Esophagus squamous epithelium (tissue), 5 donors: ENCODE results near the gene EMSY. TPM values are rescaled to one million over a fixed set of nuclear protein-coding genes. Genes with fewer than 3 reads are reported as not detected.
"Not testable (repeated sequence)": the region's sequence is repeated elsewhere in the genome, so short reads cannot be mapped to it uniquely, and the experiment has no call there.

ENCODE experiments used
- DNase-seq: peaks from one replicate; lab custom pipeline; 2025; lab: John Stamatoyannopoulos, UW
- H3K27ac ChIP-seq, 4 donors: fragments of 200-600 bp; sonication (generic); one replicate each; pipeline ENCODE4 v1.5.1; 2016 to 2019; ENCODE audit warnings: mild to moderate bottlenecking in 1 of 4
- H3K27me3 ChIP-seq, 4 donors: fragments of 200-600 bp; sonication (generic); 1 replicate in 3 of 4; 2 replicates in 1 of 4; pipeline versions ENCODE4 v1.5.1 to v1.6.0; 2017 to 2021; ENCODE audit warnings: antibody characterized with exemption in 1 of 4
- H3K36me3 ChIP-seq, 3 donors: fragments of 200-600 bp; sonication (generic); one replicate each; pipeline ENCODE4 v1.5.1; 2016 to 2019
- H3K4me1 ChIP-seq, 3 donors: fragments of 200-600 bp; sonication (generic); one replicate each; pipeline ENCODE4 v1.5.1; 2017 to 2019
- H3K4me3 ChIP-seq, 4 donors: fragments of 200-600 bp; sonication (generic); 1 replicate in 3 of 4; 2 replicates in 1 of 4; pipeline ENCODE4 v1.5.1; 2016 to 2019; ENCODE audit warnings: mild to moderate bottlenecking in 2 of 4, moderate library complexity in 1 of 4
- H3K9me3 ChIP-seq, 3 donors: fragments of 200-600 bp; sonication (generic); one replicate each; pipeline ENCODE4 v1.5.1; 2016 to 2019
- POLR2A ChIP-seq, 4 donors: fragments of 450-650 bp; IDR thresholded peaks; one replicate each; pipeline ENCODE4 v1.6.1; 2017; ENCODE audit warnings: antibody characterized with exemption in 4 of 4, mild to moderate bottlenecking in 4 of 4, moderate library complexity in 3 of 4
- WGBS, 2 donors: methylation state at CpG; one replicate each; pipeline ENCODE4 v1.1.5; 2018; 5-methylcytosine and 5-hydroxymethylcytosine counted together
- intact Hi-C: fragments of 100-400 bp; cut with DNase I; formaldehyde crosslinking; loops from one replicate; pipeline ENCODE4 v1.15.0; 2022
- total RNA-seq, 4 donors: library from RNA; depleted of rRNA; stranded (reverse); fragments of >200 nt; gene quantifications; one replicate each; pipeline ENCODE4 v1.1.0, GENCODE V29; 2016
- TF ChIP-seq, protein P1 (sequence below), 6 experiments: fragments of 450-650 bp in 4 of 6; fragments of 200-600 bp in 2 of 6; sonication (generic) in 2 of 6; IDR thresholded peaks; one replicate each; pipeline ENCODE4 v1.5.1; 2016 to 2019; ENCODE audit warnings: antibody characterized with exemption in 6 of 6, mild to moderate bottlenecking in 4 of 6, moderate library complexity in 4 of 6
- donor health status: DM: yes; HTN: yes; CAD: no.

Gene EMSY
- total RNA-seq, 4 donors from 2014 or later, result 10.0 to 31.0 (median 22.3) TPM

- H3K27me3 ChIP-seq, result no peaks in the 10 kb centered on the region
- H3K27ac ChIP-seq, result no peak overlapping the region
- H3K36me3 ChIP-seq, result no peaks in the 10 kb centered on the region
- 89 to 93% methylated on average over 3 to 4 of the region's 8 CpGs for WGBS, 2 donors
- peaks cover 0 to 13% (median 13%) of the 10 kb centered on the region in 3 donors for H3K4me1 ChIP-seq
- TF ChIP-seq, protein P1, sequence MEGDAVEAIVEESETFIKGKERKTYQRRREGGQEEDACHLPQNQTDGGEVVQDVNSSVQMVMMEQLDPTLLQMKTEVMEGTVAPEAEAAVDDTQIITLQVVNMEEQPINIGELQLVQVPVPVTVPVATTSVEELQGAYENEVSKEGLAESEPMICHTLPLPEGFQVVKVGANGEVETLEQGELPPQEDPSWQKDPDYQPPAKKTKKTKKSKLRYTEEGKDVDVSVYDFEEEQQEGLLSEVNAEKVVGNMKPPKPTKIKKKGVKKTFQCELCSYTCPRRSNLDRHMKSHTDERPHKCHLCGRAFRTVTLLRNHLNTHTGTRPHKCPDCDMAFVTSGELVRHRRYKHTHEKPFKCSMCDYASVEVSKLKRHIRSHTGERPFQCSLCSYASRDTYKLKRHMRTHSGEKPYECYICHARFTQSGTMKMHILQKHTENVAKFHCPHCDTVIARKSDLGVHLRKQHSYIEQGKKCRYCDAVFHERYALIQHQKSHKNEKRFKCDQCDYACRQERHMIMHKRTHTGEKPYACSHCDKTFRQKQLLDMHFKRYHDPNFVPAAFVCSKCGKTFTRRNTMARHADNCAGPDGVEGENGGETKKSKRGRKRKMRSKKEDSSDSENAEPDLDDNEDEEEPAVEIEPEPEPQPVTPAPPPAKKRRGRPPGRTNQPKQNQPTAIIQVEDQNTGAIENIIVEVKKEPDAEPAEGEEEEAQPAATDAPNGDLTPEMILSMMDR (IDR thresholded peaks at IDR 0.05), result no peak
- TF ChIP-seq POLR2A (IDR thresholded peaks at IDR 0.05), result no peak
- H3K9me3 ChIP-seq, result no peaks in the 10 kb centered on the region
- DNase-seq, result no peak
- intact Hi-C loops, result no loop called here
- H3K4me3 ChIP-seq, result no peak overlapping the region
These were observed 146.6 kb downstream of the EMSY start for GRCh38 chr11:76591416-76591815.

DNA sequence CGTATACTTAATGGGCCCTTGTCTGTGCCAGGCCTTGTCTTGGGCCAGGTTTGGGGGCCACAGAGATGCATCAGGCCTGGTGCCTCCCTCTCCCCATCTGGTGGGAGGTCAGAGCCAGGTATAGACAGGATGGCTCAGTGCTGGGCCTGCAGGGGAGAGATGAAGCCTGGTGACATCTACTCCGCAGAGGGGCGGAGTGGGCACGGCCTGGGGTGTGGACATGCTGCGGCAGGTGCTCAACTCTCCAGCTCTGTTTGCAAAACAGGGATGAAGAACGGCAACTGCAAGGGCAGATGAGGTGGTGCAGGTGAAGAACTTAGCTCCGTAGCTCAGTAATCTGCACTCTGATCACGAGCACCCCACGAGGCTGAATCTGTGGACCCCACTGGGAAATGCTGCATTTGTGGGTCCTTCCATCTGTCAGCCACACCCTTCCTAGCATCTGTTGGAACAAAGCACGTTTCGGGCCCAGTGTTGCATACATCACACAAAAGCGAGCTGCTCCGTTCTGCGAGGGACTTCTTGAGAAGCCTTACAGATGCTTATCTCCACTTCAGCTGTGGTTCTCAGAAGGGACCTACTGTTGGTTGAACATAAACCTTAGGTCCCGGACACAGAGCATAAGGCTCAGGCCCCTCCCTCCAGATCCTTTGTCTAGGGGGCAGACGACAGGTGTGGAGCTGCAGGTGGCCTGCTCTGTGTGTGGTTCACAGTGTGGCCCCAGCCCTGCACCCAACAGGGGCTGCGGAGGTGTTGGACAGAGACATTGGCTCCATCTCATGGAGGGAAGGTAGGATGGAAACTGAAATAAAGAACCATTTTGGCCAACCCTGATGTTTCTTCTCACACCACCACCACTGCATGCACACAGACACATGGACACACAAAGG lies 147.5 kb downstream of the EMSY start:
- 87% methylated on average over 12 to 15 of the region's 17 CpGs for WGBS, 2 donors
- Histone ChIP-seq H3K4me1 (peaks cover 0 to 13% (median 13%) of the 10 kb centered on the region in 3 donors), H3K27ac (no peak overlapping the region), H3K4me3 (no peak overlapping the region), H3K27me3 (no peaks in the 10 kb centered on the region), H3K36me3 (no peaks in the 10 kb centered on the region), H3K9me3 (no peaks in the 10 kb centered on the region)
- intact Hi-C loops, result no loop called here
- no peak for DNase-seq
- TF ChIP-seq POLR2A (IDR thresholded peaks at IDR 0.05), result no peak
- TF ChIP-seq, protein P1 (IDR thresholded peaks at IDR 0.05), result no peak

GRCh38 chr11:76592961-76593360 lies 148.1 kb downstream of the EMSY start:
- no peak for DNase-seq
- WGBS, 2 donors, result 81% methylated on average over 2 of the region's 3 CpGs; no CpG with 5 or more reads in 1 of the 2 donors

DNA sequence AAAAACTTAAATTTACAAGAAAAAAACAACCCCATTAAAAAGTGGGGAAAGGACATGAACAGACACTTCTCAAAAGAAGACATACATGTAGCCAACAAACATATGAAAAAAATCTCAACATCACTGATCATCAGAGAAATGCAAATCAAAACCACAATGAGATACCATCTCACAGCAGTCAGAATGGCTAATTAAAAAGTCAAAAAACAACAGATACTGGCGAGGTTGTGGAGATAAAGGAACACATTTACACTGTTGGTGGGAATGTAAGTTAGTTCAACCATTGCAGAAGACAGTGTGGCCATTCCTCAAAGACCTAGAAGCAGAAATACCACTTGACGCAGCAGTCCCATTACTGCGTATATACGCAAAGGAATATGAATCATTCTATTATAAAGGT lies 150.3 kb downstream of the EMSY start:
- H3K4me3 ChIP-seq, H3K27me3 ChIP-seq, H3K27ac ChIP-seq, H3K36me3 ChIP-seq, H3K4me1 ChIP-seq, DNase-seq, intact Hi-C loops, H3K9me3 ChIP-seq: not testable (repeated sequence)
- WGBS, 2 donors, result 77 to 80% methylated on average over 4 of the region's 4 CpGs

More at GRCh38 chr11:76592961-76593360, 148.1 kb downstream of the EMSY start:
- Histone ChIP-seq H3K4me3 (no peak overlapping the region), H3K27me3 (no peaks in the 10 kb centered on the region), H3K36me3 (no peaks in the 10 kb centered on the region), H3K27ac (no peak overlapping the region), H3K4me1 (peaks cover 0 to 13% (median 13%) of the 10 kb centered on the region in 3 donors), H3K9me3 (no peaks in the 10 kb centered on the region)
- TF ChIP-seq, protein P1 (IDR thresholded peaks at IDR 0.05), result no peak
- TF ChIP-seq POLR2A (IDR thresholded peaks at IDR 0.05), result no peak
- intact Hi-C loops, result no loop called here

GRCh38 chr11:76596652-76597051 lies 151.8 kb downstream of the EMSY start:
- TF ChIP-seq, protein P1 (IDR thresholded peaks at IDR 0.05), result no peak
- TF ChIP-seq POLR2A (IDR thresholded peaks at IDR 0.05), result no peak

More at GRCh38 chr11:76596652-76597051, 151.8 kb downstream of the EMSY start:
- Histone ChIP-seq H3K27me3 (no peaks in the 10 kb centered on the region), H3K9me3 (no peaks in the 10 kb centered on the region), H3K27ac (no peak overlapping the region), H3K4me3 (no peak overlapping the region), H3K36me3 (no peaks in the 10 kb centered on the region), H3K4me1 (no peaks in the 10 kb centered on the region)
- intact Hi-C loops, result no loop called here
- WGBS, 2 donors, result 69 to 78% methylated on average over 9 to 10 of the region's 11 CpGs
- DNase-seq, result no peak
